MM.1S (cell line): ENCODE results near the gene ROR2.

Source experiments
- CTCF ChIP-seq: fragments of 300-600 bp; sonication (generic); IDR thresholded peaks from 2 replicates; pipeline ENCODE4 v1.5.1; 2016; ENCODE audit warnings: antibody characterized with exemption, low read length, mixed read lengths
- EZH2 ChIP-seq: fragments of 300-600 bp; sonication (generic); optimal IDR thresholded peaks from 2 replicates; pipeline ENCODE3; 2017; ENCODE audit warnings: low read depth, mild to moderate bottlenecking, antibody characterized with exemption, low read length, mixed read lengths

- TF ChIP-seq CTCF: no peak
- no peak for TF ChIP-seq EZH2
These were observed 129.8 kb downstream of the ROR2 start for GRCh38 chr9:91820126-91820750.
